Left ventricle myocardium inferior (tissue), 1 donor: ENCODE measurements around the gene COL4A2. TPM values are rescaled to one million over a fixed set of nuclear protein-coding genes. Genes with fewer than 3 reads are reported as not detected.
"Not testable (repeated sequence)": the region's sequence is repeated elsewhere in the genome, so short reads cannot be mapped to it uniquely, and the experiment has no call there.

Experiments used
- DNase-seq: peaks from one replicate; pipeline ENCODE4 v3.0.0-alpha.2; 2020
- H3K27ac ChIP-seq: fragments of 200-600 bp; replicated peaks from 2 replicates; pipeline ENCODE4 v1.8.0; 2021
- H3K27me3 ChIP-seq: fragments of 200-600 bp; 2 replicates; pipeline ENCODE4 v1.8.0; 2021; ENCODE audit warnings: low read depth
- H3K36me3 ChIP-seq: fragments of 200-600 bp; 2 replicates; pipeline ENCODE4 v1.8.0; 2021
- H3K4me1 ChIP-seq: fragments of 200-600 bp; 2 replicates; pipeline ENCODE4 v1.8.0; 2021
- H3K4me3 ChIP-seq: fragments of 200-600 bp; 2 replicates; pipeline ENCODE4 v1.8.0; 2021; ENCODE audit warnings: mild to moderate bottlenecking, moderate library complexity
- H3K9me3 ChIP-seq: fragments of 200-600 bp; replicated peaks from 2 replicates; pipeline ENCODE4 v1.8.0; 2021
- CTCF ChIP-seq: fragments of 200-600 bp; IDR thresholded peaks from 2 replicates; pipeline ENCODE4 v1.8.0; 2021; ENCODE audit warnings: antibody characterized with exemption, mild to moderate bottlenecking, borderline replicate concordance
- intact Hi-C: fragments of 100-400 bp; cut with micrococcal nuclease; formaldehyde crosslinking; loops from one replicate; pipeline ENCODE4 v1.11.0; 2022
- total RNA-seq: library from RNA; stranded (reverse); fragmentation: NEBNext Ultra II Directional; extraction: Animal tissue kit (Norgen Biotek cat#: 25700); gene quantifications from one replicate; pipeline ENCODE4 v1.2.1, GENCODE V29; 2021
- donor health status: DM: no; HTN: yes; CAD: no; lungs with severe emphysema.

Gene COL4A2
- total RNA-seq, 1 donor from 2014 or later = 117 TPM

- no peak for DNase-seq
- H3K27me3 ChIP-seq = no peaks in the 10 kb centered on the region
- no peak overlapping the region for H3K4me3 ChIP-seq
- peak overlapping the region; percentile 83 for H3K27ac ChIP-seq
- peaks cover 100% of the 10 kb centered on the region for H3K4me1 ChIP-seq
- H3K9me3 ChIP-seq = no peaks in the 10 kb centered on the region
- peaks cover 12% of the 10 kb centered on the region for H3K36me3 ChIP-seq
- TF ChIP-seq CTCF = no peak
- intact Hi-C loops = no loop called here
These were observed 13.6 kb downstream of the COL4A2 start for GRCh38 chr13:110320645-110321044.

GRCh38 chr13:110321573-110321972 is 14.5 kb downstream of the COL4A2 start:
- H3K27me3 ChIP-seq, DNase-seq, intact Hi-C loops, H3K4me3 ChIP-seq, H3K9me3 ChIP-seq: not testable (repeated sequence)
- peak overlapping the region; percentile 47 for H3K27ac ChIP-seq
- H3K36me3 ChIP-seq = peaks cover 10% of the 10 kb centered on the region
- peaks cover 100% of the 10 kb centered on the region for H3K4me1 ChIP-seq

- intact Hi-C loops = no loop called here
- no peaks in the 10 kb centered on the region for H3K9me3 ChIP-seq
- H3K27ac ChIP-seq = peak overlapping the region; percentile 47
- H3K4me1 ChIP-seq = peaks cover 100% of the 10 kb centered on the region
- H3K4me3 ChIP-seq = no peak overlapping the region
- no peak for DNase-seq
- H3K27me3 ChIP-seq = no peaks in the 10 kb centered on the region
- TF ChIP-seq CTCF = no peak
- peaks cover 3% of the 10 kb centered on the region for H3K36me3 ChIP-seq
These were observed 15.2 kb downstream of the COL4A2 start for GRCh38 chr13:110322126-110322827.

GRCh38 chr13:110322828-110323171 is 15.7 kb downstream of the COL4A2 start:
- H3K27me3 ChIP-seq = no peaks in the 10 kb centered on the region
- peak overlapping the region; percentile 47 for H3K27ac ChIP-seq
- H3K36me3 ChIP-seq = no peaks in the 10 kb centered on the region
- no peaks in the 10 kb centered on the region for H3K9me3 ChIP-seq
- H3K4me3 ChIP-seq = no peak overlapping the region
- no peak for TF ChIP-seq CTCF
- H3K4me1 ChIP-seq = peaks cover 100% of the 10 kb centered on the region
- DNase-seq = no peak
- intact Hi-C loops = no loop called here

- peaks cover 99% of the 10 kb centered on the region for H3K4me1 ChIP-seq
- H3K4me3 ChIP-seq = no peak overlapping the region
- TF ChIP-seq CTCF = peak; percentile 18
- DNase-seq = no peak
- H3K27ac ChIP-seq = peak overlapping the region; percentile 47
- H3K27me3 ChIP-seq = no peaks in the 10 kb centered on the region
- H3K36me3 ChIP-seq = no peaks in the 10 kb centered on the region
- no peaks in the 10 kb centered on the region for H3K9me3 ChIP-seq
- intact Hi-C loops = no loop called here
These were observed 16.2 kb downstream of the COL4A2 start for GRCh38 chr13:110323172-110323891.
